Measurements from ENCODE around the gene HDAC7. TPM values are rescaled to one million over a fixed set of nuclear protein-coding genes. Genes with fewer than 3 reads are reported as not detected.
A peak's percentile ranks its signal among the peaks of the same experiment; 100 is the strongest.
"Not testable (repeated sequence)": the region's sequence is repeated elsewhere in the genome, so short reads cannot be mapped to it uniquely, and the experiment has no call there.

Gene HDAC7
- total and polyA plus RNA-seq, 8 donors: 17.9 to 48.1 (median 23.2) TPM

DNA sequence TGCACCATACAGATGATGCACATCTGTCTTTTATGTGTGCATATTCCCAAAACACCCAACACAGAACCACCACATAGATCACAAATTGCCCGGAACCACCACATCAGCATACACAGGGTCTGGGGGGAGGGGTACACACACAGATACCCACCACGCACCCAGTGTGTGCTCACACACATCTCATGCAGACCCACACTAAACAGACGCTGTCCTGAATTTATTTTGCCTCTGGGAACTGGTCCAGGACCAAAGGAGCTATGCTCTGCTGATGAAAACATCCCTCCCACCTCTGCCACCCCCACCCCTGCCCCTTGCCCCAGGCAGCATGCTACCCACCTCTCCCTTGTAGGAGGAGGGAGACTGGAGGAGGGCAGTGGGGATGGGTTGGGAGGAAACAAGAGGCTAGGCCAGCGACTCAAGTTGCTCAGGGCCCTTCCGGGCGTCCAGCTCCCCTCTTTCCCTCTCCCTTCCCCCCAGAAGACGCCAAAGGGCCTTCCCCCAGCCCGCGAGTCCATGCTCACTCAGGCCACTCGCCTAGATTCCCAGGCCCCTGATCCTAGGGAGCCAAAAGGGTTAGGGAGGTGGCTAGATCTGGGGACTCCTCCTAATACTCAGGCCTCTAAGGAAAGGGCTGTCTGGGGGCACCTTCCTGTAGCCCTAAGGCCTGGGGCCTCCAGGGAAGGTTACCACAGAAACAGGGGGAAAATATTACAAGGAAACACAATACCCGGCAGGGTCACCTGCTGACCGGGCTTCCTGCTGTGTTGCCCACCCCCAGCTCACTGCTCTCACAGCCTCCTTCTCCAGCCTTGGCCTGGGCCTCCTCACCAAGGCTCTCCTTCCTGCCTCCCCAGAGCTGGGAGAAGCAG is 3.1 kb downstream of the HDAC7 start:
- FAIRE-seq (no peak), DNase-seq (no peak), ATAC-seq (no peak)
- intact Hi-C loops (cut with DNase I): no loop called here
- no peaks in the 10 kb centered on the region for H3K9me3 ChIP-seq
- no peaks in the 10 kb centered on the region for H3K36me3 ChIP-seq
- WGBS, 2 donors: 59 to 66% methylated on average over 11 to 12 of the region's 12 CpGs
- TF ChIP-seq, protein P1, sequence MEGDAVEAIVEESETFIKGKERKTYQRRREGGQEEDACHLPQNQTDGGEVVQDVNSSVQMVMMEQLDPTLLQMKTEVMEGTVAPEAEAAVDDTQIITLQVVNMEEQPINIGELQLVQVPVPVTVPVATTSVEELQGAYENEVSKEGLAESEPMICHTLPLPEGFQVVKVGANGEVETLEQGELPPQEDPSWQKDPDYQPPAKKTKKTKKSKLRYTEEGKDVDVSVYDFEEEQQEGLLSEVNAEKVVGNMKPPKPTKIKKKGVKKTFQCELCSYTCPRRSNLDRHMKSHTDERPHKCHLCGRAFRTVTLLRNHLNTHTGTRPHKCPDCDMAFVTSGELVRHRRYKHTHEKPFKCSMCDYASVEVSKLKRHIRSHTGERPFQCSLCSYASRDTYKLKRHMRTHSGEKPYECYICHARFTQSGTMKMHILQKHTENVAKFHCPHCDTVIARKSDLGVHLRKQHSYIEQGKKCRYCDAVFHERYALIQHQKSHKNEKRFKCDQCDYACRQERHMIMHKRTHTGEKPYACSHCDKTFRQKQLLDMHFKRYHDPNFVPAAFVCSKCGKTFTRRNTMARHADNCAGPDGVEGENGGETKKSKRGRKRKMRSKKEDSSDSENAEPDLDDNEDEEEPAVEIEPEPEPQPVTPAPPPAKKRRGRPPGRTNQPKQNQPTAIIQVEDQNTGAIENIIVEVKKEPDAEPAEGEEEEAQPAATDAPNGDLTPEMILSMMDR (IDR thresholded peaks at IDR 0.05): no peak
- H3K27ac ChIP-seq: peak overlapping the region in 2 of 4 donors; percentile 36 to 44
- H3K27me3 ChIP-seq: no peaks in the 10 kb centered on the region
- H3K4me1 ChIP-seq: peaks cover 0 to 19% (median 19%) of the 10 kb centered on the region in 3 donors
- H3K4me3 ChIP-seq: peak overlapping the region in 1 of 4 donors; percentile 23

GRCh38 chr12:47815447-47815846 is 4.3 kb downstream of the HDAC7 start:
- intact Hi-C loops (cut with DNase I): not testable (repeated sequence)

GRCh38 chr12:47814539-47815170 is 5.0 kb downstream of the HDAC7 start:
- Histone ChIP-seq H3K9me3 (no peaks in the 10 kb centered on the region), H3K27ac (peak overlapping the region; percentile 67 to 86 (median 80)), H3K4me3 (no peak overlapping the region), H3K36me3 (no peaks in the 10 kb centered on the region), H3K27me3 (no peaks in the 10 kb centered on the region), H3K4me1 (peaks cover 0 to 19% (median 10%) of the 10 kb centered on the region in 3 donors)
- 63 to 67% methylated on average over 3 of the region's 3 CpGs for WGBS, 2 donors
- ATAC-seq (no peak), FAIRE-seq (no peak), DNase-seq (no peak)
- intact Hi-C loops (cut with DNase I): no loop called here
- TF ChIP-seq, protein P1 (IDR thresholded peaks at IDR 0.05): no peak

More at GRCh38 chr12:47815447-47815846, 4.3 kb downstream of the HDAC7 start:
- H3K36me3 ChIP-seq, H3K4me3 ChIP-seq, FAIRE-seq, H3K27me3 ChIP-seq, H3K9me3 ChIP-seq, DNase-seq, ATAC-seq: not testable (repeated sequence)
- 90 to 99% methylated on average over 5 of the region's 5 CpGs for WGBS, 2 donors
- Histone ChIP-seq H3K4me1 (peaks cover 0 to 19% (median 10%) of the 10 kb centered on the region in 3 donors), H3K27ac (peak overlapping the region in 1 of 4 donors; percentile 86)

DNA sequence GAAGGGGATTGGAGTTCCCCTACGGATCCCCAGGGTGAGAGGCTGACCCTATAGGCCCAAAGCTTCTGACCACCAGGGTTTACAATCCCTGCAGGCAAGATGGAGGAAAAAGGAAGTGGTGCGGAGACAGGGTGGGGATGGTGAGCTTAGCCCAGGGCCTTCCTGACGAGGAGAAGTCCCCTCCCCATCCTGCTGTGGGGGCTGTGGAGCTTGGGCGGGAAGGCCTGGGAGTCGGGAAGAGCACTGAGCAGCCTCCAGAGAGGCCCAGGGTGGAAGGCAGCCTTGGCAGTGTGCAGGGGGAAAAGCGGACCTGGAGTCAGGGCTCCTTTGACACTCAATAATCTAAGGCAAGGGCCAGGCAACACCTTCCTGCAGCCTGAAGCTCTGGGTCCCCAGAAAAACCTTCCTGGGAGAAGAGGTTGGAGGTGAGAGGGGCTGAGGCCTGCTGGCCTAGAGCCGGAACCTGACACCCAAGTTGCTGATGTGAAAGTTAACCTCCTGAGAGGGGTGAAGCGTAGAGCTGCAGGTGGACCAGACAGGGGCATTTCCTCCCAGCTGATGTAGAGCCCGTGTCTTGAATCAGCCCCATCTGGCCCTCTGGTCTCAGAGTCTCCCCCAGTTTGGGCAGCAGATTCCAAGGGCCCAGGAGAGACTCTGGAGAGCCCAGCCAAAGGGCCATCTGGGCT is 6.0 kb downstream of the HDAC7 start:
- DNase-seq (no peak), FAIRE-seq (no peak), ATAC-seq (peak in 3 of 4 donors; percentile 1 to 22 (median 8))
- Histone ChIP-seq H3K9me3 (no peaks in the 10 kb centered on the region), H3K27me3 (no peaks in the 10 kb centered on the region), H3K36me3 (no peaks in the 10 kb centered on the region), H3K4me3 (peak overlapping the region in 2 of 4 donors; percentile 28 to 40), H3K4me1 (peaks cover 0 to 19% (median 10%) of the 10 kb centered on the region in 3 donors), H3K27ac (peak overlapping the region; percentile 67 to 86 (median 80))
- TF ChIP-seq, protein P1 (IDR thresholded peaks at IDR 0.05): no peak
- WGBS, 2 donors: 74 to 78% methylated on average over 9 of the region's 9 CpGs
- intact Hi-C loops (cut with DNase I): no loop called here

Data from pancreas (tissue), 10 donors.